Germinal center (tissue), 1 donor: Measurements from ENCODE around the gene PEX10.

ENCODE experiments used
- DNase-seq: peaks from one replicate; pipeline ENCODE4 v3.0.0; 2012; ENCODE audit warnings: mixed read lengths, low spot score

Gene PEX10

GRCh38 chr1:2425892-2426291 is 13.5 kb upstream of the PEX10 start:
- DNase-seq = no peak

DNA sequence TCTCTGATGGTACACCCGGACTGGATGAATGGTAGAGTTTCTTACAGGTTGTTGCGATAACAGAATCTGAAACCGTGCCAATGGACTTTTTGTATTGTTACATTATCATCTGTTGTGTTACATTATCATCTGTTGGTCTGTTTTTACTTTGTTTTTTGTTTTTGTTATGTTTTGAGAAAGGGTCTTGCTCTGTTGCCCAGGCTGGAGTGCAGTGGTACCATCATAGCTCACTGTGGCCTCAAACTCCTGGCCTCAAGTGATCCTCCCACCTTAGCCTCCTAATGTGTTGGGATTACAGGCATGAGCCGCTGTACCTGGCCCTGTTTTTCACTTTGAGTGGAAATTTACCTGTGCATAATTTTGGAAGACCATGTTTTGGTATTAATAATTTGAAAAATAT is 10.2 kb upstream of the PEX10 start:
- no peak for DNase-seq

- DNase-seq = no peak
Observed at GRCh38 chr1:2419416-2419815, 7.1 kb upstream of the PEX10 start.

GRCh38 chr1:2418791-2419320 is 6.5 kb upstream of the PEX10 start:
- no peak for DNase-seq

- DNase-seq = no peak
Observed at GRCh38 chr1:2417833-2418225, 5.5 kb upstream of the PEX10 start.

DNA sequence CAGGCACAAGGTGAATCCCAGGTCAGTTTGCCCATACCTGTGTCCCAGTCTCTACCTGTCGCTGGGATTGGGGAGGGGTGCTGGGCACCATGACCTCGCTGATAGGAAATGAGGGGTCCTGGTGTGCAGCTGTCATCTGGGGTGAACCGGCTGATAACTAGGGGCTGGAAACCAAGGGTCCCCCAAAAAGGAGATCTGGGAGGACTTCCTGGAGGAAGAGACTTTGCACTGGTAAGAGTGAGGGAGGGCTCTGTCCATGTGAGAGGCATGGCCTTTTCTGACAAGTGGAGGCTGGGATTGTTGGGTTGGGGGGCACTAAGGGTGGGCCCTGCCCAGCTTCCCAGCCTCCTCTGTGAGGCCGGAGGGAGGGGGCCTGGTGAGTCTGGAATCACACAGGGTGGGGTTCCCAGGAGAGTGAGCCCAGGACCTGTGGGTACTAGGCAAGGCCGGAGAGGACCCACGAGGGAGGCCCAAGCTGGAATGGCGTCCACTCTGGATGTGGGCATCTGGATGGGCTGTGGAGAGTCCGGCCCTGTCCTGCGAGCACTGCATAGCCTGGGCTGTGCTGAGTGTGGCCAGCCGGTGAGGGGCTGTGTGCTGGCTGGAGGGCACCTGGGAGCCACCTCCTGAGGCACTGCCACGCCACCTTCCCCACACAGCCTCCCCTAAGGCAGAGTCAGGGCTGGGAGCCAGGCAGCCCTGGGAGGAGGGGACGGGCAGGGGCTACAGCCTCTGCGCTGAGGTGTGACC is 4.9 kb upstream of the PEX10 start:
- DNase-seq = no peak

DNA sequence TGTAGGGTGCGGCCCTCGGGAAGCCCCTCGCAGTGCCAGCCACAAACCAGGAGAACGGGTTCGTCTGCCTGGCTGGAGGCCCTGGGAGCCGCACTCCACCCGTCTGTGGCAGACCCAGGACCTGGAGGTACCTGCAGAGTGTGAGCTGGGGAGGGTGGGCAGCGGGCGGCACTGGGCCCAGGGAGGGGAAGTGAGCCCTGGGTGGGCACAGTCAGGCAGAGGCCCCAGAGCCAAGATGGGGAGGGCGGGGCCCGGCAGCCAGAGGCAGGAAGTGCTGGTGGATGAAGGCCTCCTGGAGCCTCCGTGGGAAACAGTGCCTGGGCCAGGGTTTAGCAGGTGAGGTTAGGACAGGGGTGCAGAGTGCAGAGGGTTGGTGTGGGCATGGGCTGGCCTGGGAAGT is 4.0 kb upstream of the PEX10 start:
- DNase-seq = peak; percentile 15

- DNase-seq = peak; percentile 34
Observed at GRCh38 chr1:2415801-2416208, 3.4 kb upstream of the PEX10 start.

DNA sequence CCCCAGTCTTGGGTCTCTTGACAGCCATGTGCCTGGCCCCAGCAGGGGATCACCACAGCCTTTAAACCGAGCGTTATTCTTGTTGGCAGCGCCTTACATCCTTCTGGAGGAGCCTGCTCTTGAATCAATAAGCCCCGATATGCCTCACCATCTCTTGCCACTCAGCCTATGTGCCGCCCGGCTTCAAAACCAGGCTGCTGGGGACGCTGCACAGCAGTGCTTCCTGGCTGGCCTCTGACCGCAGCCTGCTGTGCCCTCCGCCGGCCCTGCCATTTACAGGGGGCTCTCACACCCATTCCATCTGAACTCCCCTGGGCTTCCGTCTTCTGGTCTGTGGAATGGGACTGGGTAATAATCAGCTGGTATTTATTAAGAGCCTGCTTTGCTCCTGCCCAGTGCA is 3.0 kb upstream of the PEX10 start:
- DNase-seq = no peak

DNA sequence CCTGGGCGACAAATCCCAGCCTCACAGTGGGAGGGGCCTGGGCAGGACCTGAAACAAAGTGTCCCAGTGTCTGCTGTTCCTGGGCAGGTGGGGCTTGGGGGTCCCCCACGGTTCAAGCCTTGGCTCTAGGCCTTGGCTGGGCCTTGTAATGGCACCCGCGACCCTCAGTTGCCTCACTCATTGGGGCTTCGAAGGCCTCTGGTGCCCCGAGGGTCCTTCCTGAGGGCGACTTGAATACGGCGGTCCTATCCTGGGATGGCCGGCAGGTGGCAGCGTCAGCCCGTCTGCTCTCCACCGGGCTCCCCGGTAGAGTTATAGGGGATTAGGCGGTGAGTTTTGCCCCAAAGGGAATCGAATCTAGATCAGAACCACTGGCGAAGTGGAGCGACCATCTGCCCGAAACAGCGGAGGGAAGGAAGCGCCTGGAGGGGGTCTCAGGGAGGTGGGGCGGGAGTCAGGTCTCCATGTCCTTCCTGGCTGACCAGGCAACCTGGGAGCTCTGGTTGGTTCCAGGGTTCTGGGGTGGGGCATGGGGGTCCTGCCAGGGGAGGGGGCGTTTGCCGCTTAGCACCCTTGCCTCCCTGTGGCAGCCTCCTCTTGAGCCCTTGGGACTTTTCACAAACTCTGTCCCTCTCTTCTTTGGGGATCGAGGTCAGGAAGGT is 2.1 kb upstream of the PEX10 start:
- peak; percentile 89 for DNase-seq

- DNase-seq = peak; percentile 25
Observed at GRCh38 chr1:2413495-2414296, 1.3 kb upstream of the PEX10 start.

DNA sequence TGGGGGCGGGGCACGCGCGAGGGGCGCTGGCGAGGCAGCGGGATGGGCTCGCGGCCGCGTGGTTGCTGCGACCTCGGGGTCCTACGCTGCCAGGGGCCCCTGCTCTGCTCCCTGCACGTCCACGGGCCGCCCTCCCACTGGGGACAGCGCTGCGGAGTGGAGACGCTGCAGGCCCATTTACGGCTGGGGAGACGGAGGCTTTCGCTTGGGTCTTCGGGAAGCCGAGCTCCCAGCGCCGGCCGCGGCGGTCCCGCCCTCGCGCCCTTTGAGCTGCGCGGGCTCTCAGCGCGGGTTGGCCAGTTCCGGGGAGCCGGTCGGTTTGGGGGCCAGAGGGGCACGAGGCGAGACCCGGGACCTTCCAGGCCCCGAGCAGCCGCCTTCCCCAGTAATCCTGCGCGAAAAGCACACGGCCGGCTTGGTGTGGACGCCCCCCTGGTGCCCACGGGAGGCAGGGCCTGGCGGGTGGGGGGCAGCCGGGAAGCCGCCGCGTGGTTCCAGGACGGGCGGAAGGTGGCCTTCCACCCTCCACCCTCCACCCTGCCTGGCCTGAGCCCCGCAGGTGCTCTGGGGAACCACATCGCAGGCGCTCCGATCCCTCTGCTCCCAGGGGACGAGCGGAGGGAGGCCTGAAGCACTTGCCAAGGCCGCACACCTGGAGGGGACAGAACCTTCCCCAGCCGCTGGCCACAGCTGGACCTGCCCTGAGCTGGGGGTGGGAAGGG is 570 bp upstream of the PEX10 start:
- peak; percentile 63 for DNase-seq

DNA sequence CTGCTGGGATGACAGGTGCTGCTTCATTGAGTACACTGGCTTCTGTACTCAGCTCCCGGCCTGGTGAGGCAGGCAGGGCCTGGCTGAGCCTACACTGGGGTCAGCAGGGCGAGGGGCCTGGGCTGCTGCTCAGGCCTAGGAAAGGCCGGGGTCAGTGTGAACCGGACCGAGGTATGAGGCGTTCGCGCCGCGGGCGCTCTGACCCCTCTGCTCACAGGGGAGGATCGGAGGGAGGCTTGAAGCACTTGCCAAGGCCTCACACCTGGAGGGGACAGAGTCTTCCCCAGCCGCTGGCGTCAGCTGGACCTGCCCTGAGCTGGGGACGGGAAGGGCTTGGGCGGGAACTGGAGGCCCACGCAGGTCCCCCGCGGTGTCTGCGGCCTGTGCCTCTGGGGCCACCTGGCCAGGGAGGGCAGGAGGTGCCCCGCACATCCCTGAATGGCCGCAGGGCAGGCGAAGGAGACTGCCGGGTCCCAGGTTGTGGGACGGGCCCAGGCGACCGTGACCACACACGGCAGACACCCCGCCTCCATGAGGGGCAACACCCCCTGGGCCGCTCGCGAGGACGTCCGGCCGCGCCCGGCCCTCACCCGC is 466 bp downstream of the PEX10 start:
- DNase-seq = no peak

DNA sequence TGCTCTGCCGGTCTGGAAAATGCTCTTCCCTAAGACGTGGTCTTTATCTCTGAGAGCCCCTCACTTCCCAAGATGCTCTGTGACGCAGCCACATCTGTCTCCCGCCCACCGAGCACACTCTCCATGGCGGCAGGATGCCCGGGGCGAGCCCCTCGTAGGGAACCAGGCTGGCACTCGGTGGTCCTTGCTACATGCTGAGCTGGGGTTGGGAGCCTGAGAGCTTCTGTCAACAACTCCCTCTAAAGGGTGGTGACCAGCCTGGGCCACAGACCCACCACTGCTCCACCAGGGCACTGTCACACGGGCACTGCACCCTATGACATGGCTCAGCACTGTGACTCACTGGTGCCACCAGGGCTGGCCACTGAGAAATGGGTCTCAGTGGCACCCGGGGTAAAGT is 2.6 kb downstream of the PEX10 start:
- no peak for DNase-seq

GRCh38 chr1:2408859-2409276 is 3.5 kb downstream of the PEX10 start:
- DNase-seq = no peak

DNA sequence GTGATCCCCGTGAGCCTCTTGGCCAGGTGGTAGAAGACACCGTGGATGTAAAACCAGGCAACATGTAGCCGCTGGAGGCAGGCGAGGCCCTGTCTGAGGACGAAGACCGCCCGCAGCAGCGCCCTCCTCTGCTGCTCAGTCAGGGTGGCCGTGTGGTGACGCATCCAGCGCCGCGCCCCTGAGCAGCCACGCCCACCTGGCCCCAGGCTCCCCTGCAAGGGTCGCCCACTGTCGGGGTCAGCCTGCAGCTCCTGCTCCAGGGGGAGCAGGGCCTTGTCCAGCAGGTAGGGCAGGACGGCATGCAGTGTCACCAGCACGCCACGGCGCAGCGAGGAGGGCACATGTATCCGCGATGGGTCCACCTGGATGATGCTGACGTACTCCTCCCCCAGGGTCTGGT is 3.9 kb downstream of the PEX10 start:
- no peak for DNase-seq

GRCh38 chr1:2407991-2408275 is 4.4 kb downstream of the PEX10 start:
- no peak for DNase-seq

DNA sequence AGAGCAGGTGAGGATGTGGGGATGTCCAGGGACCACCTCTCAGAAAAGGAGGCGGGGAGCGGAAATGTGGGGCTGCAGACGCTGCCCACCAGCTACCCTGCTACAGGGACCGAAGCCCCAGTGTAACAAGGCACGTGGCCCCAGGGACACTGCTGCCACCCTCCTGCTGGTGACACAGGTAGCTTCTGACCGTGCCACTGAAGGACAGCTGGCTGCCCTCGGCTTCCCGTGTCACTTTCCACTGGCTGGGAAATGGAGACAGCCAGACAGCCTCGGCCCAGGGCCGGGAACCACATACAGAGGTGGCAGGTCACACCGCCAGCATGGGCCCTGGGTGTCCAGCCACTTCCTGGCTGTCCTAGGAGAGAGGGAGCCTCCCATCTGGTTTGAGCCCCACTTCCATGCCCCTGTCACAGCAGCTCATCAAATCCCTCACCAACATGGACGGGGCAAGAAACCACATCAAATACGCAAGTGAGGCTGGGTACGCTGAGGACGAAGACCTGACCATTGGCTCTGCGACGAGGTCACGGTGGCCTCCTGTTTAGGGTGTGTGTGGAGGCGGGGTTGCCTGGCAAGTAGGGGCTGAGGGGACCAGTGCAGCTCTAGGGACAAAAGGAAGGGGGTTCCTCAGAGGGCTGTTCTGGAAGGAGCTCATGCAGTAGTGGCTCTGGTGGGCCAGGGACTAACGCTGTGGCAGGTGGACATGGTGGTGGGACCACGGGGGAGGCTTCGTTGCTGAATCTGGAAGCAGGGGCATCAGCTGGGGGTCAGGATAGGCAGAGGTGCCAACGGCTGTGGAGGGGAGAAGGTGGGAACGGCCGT is 5.0 kb downstream of the PEX10 start:
- DNase-seq = no peak

- no peak for DNase-seq
Observed at GRCh38 chr1:2406451-2407041, 5.8 kb downstream of the PEX10 start.

GRCh38 chr1:2405588-2406295 is 6.6 kb downstream of the PEX10 start:
- no peak for DNase-seq
